HFF-Myc (cell line): ENCODE data around the gene ENOX1.

ENCODE experiments used
- DNase-seq: peaks from one replicate; pipeline ENCODE4 v3.0.0-alpha.2; 2011; ENCODE audit warnings: low read depth; ENCODE audit errors: extremely low read depth
- H3K4me3 ChIP-seq: replicated peaks from 2 replicates; pipeline ENCODE4 v1.5.1; 2011; ENCODE audit warnings: low read depth, mild to moderate bottlenecking, control low read depth, low read length
- CTCF ChIP-seq: IDR thresholded peaks from 2 replicates; pipeline ENCODE4 v1.5.1; 2012; ENCODE audit warnings: mild to moderate bottlenecking, low read depth, low read length, control low read depth; ENCODE audit errors: missing control alignments

ENOX1 gene

GRCh38 chr13:43543331-43543730, 243.4 kb downstream of the ENOX1 start:
- DNase-seq, result no peak
- H3K4me3 ChIP-seq, result no peak overlapping the region
- TF ChIP-seq CTCF, result no peak

GRCh38 chr13:43537124-43537523, 249.6 kb downstream of the ENOX1 start:
- TF ChIP-seq CTCF, result no peak
- H3K4me3 ChIP-seq, result no peak overlapping the region
- no peak for DNase-seq

- TF ChIP-seq CTCF, result no peak
- no peak overlapping the region for H3K4me3 ChIP-seq
- DNase-seq, result no peak
Observed at GRCh38 chr13:43529796-43530195, 257.0 kb downstream of the ENOX1 start.

GRCh38 chr13:43528992-43529391, 257.8 kb downstream of the ENOX1 start:
- no peak for DNase-seq
- TF ChIP-seq CTCF, result no peak
- no peak overlapping the region for H3K4me3 ChIP-seq

GRCh38 chr13:43522788-43523187, 264.0 kb downstream of the ENOX1 start:
- no peak for DNase-seq
- no peak for TF ChIP-seq CTCF

GRCh38 chr13:43520351-43520750, 266.4 kb downstream of the ENOX1 start:
- TF ChIP-seq CTCF, result no peak
- peak; percentile 19 for DNase-seq
- no peak overlapping the region for H3K4me3 ChIP-seq

More at GRCh38 chr13:43522788-43523187, 264.0 kb downstream of the ENOX1 start:
- no peak overlapping the region for H3K4me3 ChIP-seq

- no peak for TF ChIP-seq CTCF
- no peak overlapping the region for H3K4me3 ChIP-seq
- no peak for DNase-seq
Observed at GRCh38 chr13:43518833-43519232, 267.9 kb downstream of the ENOX1 start.
